Activated CD8-positive, alpha-beta T cell treated with anti-CD3 and anti-CD28 coated beads, Interleukin-2, amount 10 ng/mL, durations not matched to agents 7 days and 5 days (primary cell): Measurements from ENCODE around the gene DNAH3. TPM values are rescaled to one million over a fixed set of nuclear protein-coding genes. Genes with fewer than 3 reads are reported as not detected.

Source experiments
- ATAC-seq: fragments of 150-1000 bp; cut with Tn5 transposase; one replicate; pipeline ENCODE4 v1.10.0; 2021; ENCODE audit warnings: moderate library complexity
- CTCF ChIA-PET: fragments of 350-600 bp; sonication (Branson Sonifier 250); formaldehyde crosslinking; loops from one replicate; lab custom pipeline; 2021; ENCODE audit warnings: antibody characterized with exemption; lab: Charles Lee
- POLR2A ChIA-PET: fragments of 350-600 bp; sonication (Branson Sonifier 250); formaldehyde crosslinking; loops from one replicate; lab custom pipeline; 2021; ENCODE audit warnings: antibody characterized with exemption; lab: Charles Lee
- DNase-seq: peaks from one replicate; pipeline ENCODE4 v3.0.0-alpha.2; 2020
- H3K27ac Mint-ChIP-seq: one replicate; pipeline ENCODE4 v1.8.0; 2021; ENCODE audit warnings: mild to moderate bottlenecking, mixed read lengths
- H3K27me3 Mint-ChIP-seq: one replicate; pipeline ENCODE4 v1.8.0; 2021; ENCODE audit warnings: low read depth, mixed read lengths
- H3K36me3 Mint-ChIP-seq: one replicate; pipeline ENCODE4 v1.8.0; 2021; ENCODE audit warnings: low read depth, mixed read lengths
- H3K4me1 Mint-ChIP-seq: one replicate; pipeline ENCODE4 v1.8.0; 2021; ENCODE audit warnings: low read depth, mixed read lengths
- H3K4me3 Mint-ChIP-seq: one replicate; pipeline ENCODE4 v1.8.0; 2021; ENCODE audit warnings: mild to moderate bottlenecking, mixed read lengths
- H3K9me3 Mint-ChIP-seq: one replicate; pipeline ENCODE4 v1.8.0; 2022; ENCODE audit warnings: mixed read lengths; ENCODE audit not compliant: insufficient read depth
- total RNA-seq, 2 experiments: library from RNA; stranded (reverse); gene quantifications; one replicate each; pipeline ENCODE4 v1.2.3, GENCODE V29; 2021

Gene DNAH3
- total RNA-seq, 2 experiments from 2014 or later = not detected

DNA sequence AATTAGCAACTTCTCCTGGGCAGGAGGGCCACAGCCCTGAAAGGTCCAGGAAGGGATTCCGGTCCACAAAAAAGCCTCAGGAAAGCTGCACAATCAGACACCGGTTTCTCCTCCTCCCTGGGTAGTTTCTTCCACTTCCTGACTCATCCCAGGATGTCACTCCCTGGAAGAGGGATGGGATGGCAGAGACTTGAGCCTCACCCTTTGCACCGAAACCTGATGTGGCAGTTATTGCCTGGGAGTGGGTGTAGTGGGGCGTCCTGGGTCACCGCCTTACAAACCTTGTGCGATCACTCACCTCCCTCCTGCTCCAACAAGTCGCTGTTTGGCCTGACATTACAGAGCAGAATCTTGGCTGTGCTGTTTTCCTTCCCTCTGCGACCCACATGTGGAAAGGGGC lies 179.2 kb downstream of the DNAH3 start:
- CTCF ChIA-PET = no interaction called here
- DNase-seq = no peak

DNA sequence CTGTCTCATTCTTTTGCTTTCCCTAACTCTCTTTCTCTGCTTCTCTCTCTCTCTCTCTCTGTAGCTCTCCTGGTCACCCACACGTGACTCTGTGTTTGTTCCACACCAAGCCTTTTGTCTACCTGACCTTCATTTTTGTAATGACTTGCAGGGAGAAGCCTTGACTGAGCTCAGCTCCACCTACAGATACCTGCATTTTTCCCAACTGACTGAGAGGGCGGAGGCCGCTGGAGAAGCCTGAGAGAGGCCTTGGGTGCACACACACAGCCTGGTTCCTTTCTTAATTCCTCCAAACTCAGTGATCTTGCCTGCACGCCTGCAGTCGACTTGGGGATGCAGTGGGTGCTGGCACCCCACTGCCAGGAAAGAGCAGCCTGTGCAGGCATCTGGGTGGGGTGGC lies 181.3 kb downstream of the DNAH3 start:
- ChIA-PET POLR2A (no interaction called here), CTCF (no interaction called here)
- peaks cover 5% of the 10 kb centered on the region for H3K27me3 Mint-ChIP-seq
- no peak overlapping the region for H3K27ac Mint-ChIP-seq
- DNase-seq = no peak
- H3K4me3 Mint-ChIP-seq = no peak overlapping the region
- no peaks in the 10 kb centered on the region for H3K4me1 Mint-ChIP-seq
- no peaks in the 10 kb centered on the region for H3K36me3 Mint-ChIP-seq
- no peaks in the 10 kb centered on the region for H3K9me3 Mint-ChIP-seq
- ATAC-seq = no peak

More for the DNA sequence above, 179.2 kb downstream of the DNAH3 start:
- Mint-ChIP-seq H3K4me3 (no peak overlapping the region), H3K4me1 (no peaks in the 10 kb centered on the region), H3K27me3 (peaks cover 5% of the 10 kb centered on the region), H3K36me3 (no peaks in the 10 kb centered on the region), H3K9me3 (no peaks in the 10 kb centered on the region), H3K27ac (no peak overlapping the region)
- ATAC-seq = no peak
- POLR2A ChIA-PET = no interaction called here

DNA sequence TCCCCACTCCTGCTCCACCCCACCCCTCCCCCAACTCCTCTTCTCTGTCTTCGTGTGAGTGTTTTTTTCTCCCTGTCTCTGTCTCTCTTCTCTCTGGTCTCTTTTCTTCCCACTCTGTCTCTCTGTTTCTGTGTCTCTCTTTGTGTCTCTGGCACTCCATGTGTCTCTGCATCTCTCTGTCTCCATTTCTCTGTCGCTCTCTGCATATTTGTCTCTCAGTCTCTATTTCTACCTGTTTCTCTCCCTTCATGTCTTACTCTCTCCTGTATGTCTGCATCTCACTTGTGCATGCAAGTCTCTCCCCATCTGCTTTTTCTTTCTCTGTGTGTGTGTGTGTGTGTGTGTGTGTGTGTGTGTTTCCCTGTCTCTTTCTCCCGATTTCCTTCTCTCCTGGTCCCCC lies 181.9 kb downstream of the DNAH3 start:
- DNase-seq (no peak), ATAC-seq (no peak)
- Mint-ChIP-seq H3K9me3 (no peaks in the 10 kb centered on the region), H3K27me3 (peaks cover 5% of the 10 kb centered on the region), H3K4me1 (no peaks in the 10 kb centered on the region), H3K27ac (no peak overlapping the region), H3K4me3 (no peak overlapping the region), H3K36me3 (no peaks in the 10 kb centered on the region)
- ChIA-PET POLR2A (no interaction called here), CTCF (no interaction called here)

DNA sequence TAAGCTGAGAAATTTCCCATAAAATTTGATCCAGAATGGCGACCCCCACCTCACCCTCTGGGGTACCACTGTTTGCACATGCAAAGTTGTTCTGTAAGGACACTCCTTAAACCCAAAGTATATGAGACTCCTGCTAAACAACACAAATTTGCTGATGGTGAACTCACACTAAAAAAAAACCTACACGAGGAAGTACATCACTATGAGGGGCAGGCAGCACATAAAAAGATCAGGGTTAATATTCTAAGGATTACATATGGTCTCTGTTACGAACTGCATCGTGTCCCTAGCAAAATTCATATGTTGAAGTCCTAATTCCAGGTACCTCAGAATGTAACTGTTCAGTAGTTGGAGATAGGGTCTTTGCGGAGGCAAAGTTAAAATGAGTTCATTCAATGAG lies 189.7 kb downstream of the DNAH3 start:
- CTCF ChIA-PET = no interaction called here
- Mint-ChIP-seq H3K4me3 (no peak overlapping the region), H3K27me3 (peaks cover 4% of the 10 kb centered on the region), H3K36me3 (no peaks in the 10 kb centered on the region), H3K4me1 (no peaks in the 10 kb centered on the region), H3K9me3 (no peaks in the 10 kb centered on the region), H3K27ac (no peak overlapping the region)
- POLR2A ChIA-PET = no interaction called here
- DNase-seq (no peak), ATAC-seq (no peak)

DNA sequence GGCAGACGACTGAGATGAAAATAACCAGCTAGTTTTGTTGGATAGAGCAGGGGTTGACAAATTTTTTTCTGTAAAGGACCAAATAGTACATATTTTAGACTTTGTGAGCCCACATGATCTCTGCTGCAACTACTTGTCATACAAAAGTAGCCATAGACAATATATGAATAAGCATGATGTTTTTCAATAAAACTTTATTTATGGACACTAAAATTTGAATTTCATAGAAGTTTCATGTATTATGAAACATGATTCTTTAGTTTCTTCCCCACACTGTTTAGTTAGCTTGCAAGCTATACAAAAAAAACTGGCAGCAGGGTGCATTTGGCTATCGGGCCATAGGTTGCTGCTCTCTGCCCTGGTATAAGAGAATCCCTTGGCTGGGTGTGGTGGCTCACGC lies 193.5 kb downstream of the DNAH3 start:
- ATAC-seq (no peak), DNase-seq (no peak)
- H3K27ac Mint-ChIP-seq = no peak overlapping the region
- no peaks in the 10 kb centered on the region for H3K4me1 Mint-ChIP-seq
- H3K27me3 Mint-ChIP-seq = peaks cover 4% of the 10 kb centered on the region
- no peak overlapping the region for H3K4me3 Mint-ChIP-seq
- H3K36me3 Mint-ChIP-seq = no peaks in the 10 kb centered on the region
- no peaks in the 10 kb centered on the region for H3K9me3 Mint-ChIP-seq
- ChIA-PET CTCF (no interaction called here), POLR2A (no interaction called here)

DNA sequence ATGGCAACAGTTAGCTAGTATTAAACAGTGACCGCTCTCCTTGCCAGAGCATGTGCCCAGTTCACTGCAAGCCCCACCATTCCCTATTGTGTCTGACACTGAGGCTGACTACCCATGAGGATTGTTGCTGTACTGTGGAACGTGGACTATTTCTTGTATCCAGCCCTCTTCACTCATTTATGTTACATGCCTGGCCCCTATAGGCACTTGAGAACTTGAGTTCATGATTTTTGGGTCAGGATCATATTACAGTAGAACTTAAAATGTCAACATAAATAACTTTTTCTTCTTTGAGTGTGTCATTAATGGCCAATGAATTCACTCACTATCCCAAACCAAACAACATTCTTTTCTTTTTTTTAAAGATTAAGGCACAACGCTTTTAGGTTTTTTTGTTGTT lies 194.3 kb downstream of the DNAH3 start:
- H3K9me3 Mint-ChIP-seq = no peaks in the 10 kb centered on the region
- peaks cover 4% of the 10 kb centered on the region for H3K27me3 Mint-ChIP-seq
- DNase-seq = no peak
- no peak overlapping the region for H3K4me3 Mint-ChIP-seq
- H3K36me3 Mint-ChIP-seq = no peaks in the 10 kb centered on the region
- no peaks in the 10 kb centered on the region for H3K4me1 Mint-ChIP-seq
- ChIA-PET CTCF (no interaction called here), POLR2A (no interaction called here)
- ATAC-seq = no peak
- no peak overlapping the region for H3K27ac Mint-ChIP-seq

DNA sequence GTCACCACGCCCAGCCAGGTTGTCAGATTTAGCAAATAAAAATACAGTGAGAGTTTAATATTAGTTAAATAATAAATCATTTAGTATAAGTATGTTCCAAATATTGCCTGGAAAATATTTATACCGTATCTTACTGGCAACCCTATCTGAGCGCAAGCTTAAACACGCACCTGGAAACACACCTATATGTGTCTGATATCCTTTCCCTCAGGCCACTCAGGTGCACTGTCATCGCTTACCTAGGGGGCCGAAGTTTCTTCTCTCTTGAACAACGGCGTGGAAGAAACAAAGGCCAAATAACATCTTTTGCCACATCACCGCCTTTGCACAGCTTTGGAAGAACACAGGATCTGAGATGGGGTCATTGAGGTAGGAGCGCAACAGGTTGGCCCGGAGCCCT lies 196.1 kb downstream of the DNAH3 start:
- Mint-ChIP-seq H3K36me3 (no peaks in the 10 kb centered on the region), H3K27me3 (peaks cover 12% of the 10 kb centered on the region), H3K27ac (no peak overlapping the region), H3K4me3 (no peak overlapping the region), H3K4me1 (no peaks in the 10 kb centered on the region), H3K9me3 (no peaks in the 10 kb centered on the region)
- POLR2A ChIA-PET = no interaction called here
- CTCF ChIA-PET = no interaction called here
- DNase-seq (no peak), ATAC-seq (no peak)

DNA sequence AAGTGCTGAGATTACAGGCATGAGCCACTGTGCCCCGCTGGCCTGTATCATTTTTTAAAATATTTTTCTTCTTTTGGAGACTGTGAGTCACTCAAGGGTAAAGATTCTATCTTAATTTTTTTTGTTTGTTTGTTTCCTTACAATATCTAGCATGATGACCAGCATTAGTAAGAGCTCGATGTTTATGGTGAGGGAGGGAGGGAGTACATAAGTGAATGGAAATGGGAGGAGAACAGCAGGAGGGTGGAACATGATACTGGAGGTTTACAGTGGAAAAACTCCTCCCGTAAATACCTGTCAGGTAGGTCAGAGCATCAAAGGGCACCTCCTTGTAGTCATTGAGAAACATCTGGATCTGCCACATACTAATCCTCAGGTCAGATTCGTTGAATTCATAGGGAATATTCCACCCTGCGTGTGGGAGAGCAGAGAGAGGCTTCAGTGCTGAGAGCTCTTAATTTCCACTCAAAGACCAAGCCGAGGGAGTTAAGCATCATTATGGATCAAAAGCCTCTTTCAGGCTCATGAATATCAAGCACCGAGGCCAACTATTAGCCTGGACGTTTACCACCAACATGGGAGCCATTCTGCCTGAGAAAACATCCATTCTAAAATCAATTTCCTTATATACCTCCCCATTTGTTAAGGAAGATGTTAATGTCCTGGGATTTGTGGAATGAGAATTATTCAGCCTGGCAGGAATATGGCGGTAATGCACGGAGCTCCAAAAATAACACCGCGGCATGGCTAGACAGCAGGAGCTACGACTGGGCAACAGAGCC lies 198.3 kb downstream of the DNAH3 start:
- Mint-ChIP-seq H3K9me3 (no peaks in the 10 kb centered on the region), H3K36me3 (no peaks in the 10 kb centered on the region), H3K27ac (no peak overlapping the region), H3K4me1 (no peaks in the 10 kb centered on the region), H3K27me3 (peaks cover 12% of the 10 kb centered on the region), H3K4me3 (no peak overlapping the region)
- DNase-seq = no peak
- ATAC-seq = no peak
- ChIA-PET POLR2A (no interaction called here), CTCF (no interaction called here)

DNA sequence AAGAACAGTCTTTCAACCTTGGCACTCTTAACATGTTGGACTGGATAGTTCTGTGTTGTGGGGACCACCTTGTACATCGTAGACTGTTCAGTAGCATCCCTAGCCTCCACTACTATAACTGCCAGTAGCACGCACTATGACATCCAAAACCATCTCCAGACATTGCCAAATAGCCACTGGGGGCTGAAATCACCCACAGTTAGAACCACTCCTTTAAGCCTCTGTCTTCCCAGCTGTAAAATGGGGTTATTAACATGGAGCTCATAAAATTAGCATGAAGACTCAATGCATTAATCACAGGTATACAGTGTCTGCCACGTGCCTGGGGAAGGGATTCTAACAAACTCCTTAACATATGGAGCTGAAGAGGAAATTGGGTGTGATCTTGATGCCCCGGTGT lies 200.4 kb downstream of the DNAH3 start:
- ChIA-PET POLR2A (no interaction called here), CTCF (interaction anchor here (1.1 to 1.7 kb wide), 2 partner anchors 12 to 76 kb away, joined by 3 to 4 read pairs; no protein-coding TSS in a partner anchor)
- Mint-ChIP-seq H3K27me3 (peaks cover 8% of the 10 kb centered on the region), H3K36me3 (no peaks in the 10 kb centered on the region), H3K4me1 (peaks cover under 1% of the 10 kb centered on the region), H3K27ac (no peak overlapping the region), H3K9me3 (no peaks in the 10 kb centered on the region), H3K4me3 (no peak overlapping the region)
- ATAC-seq (no peak), DNase-seq (no peak)

DNA sequence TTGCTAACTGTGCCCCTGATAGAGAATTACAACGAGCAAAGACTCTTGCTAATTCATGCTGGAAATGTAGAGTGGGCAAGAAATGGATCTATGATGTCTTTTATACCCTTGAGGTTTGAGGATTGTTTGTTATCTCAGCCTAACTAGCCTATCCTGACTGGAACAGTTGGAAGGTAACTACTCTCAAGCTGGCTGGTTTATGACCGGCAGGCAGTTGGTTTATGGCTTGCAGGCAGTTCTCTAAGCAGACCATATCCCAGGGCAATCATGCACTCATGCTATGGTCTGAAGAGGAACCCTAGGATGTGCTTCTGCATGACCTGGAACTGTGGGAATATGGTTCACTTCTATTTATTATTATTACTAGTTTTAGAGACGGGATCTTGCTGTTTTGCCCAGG lies 201.0 kb downstream of the DNAH3 start:
- no peak overlapping the region for H3K27ac Mint-ChIP-seq
- DNase-seq = no peak
- POLR2A ChIA-PET = no interaction called here
- no peaks in the 10 kb centered on the region for H3K36me3 Mint-ChIP-seq
- H3K4me3 Mint-ChIP-seq = no peak overlapping the region
- peaks cover 8% of the 10 kb centered on the region for H3K27me3 Mint-ChIP-seq
- CTCF ChIA-PET = interaction anchor here (1.1 to 1.7 kb wide), 2 partner anchors 75 to 207 kb away, joined by 3 to 4 read pairs; no protein-coding TSS in a partner anchor
- ATAC-seq = no peak
- H3K9me3 Mint-ChIP-seq = no peaks in the 10 kb centered on the region
- peaks cover 7% of the 10 kb centered on the region for H3K4me1 Mint-ChIP-seq

DNA sequence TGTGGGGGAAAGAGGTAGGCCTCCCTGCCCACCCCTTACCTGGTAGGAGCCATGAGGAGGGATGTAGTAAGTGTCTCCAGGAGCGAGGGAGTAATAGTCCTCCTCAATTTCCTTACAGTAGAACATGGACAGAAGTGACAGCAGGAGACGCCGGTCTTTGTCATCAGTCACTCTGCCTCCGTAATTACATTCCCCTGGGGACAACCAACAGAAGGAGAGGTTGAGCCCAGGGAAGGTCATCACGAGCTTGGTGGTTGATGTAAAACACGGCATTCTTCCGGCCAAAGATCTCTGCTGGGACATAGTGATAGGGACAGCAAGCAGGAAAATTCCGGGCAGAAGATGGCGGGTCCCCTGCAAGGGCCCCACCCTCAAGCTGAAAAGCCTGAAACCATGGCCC lies 202.2 kb downstream of the DNAH3 start:
- H3K36me3 Mint-ChIP-seq = no peaks in the 10 kb centered on the region

DNA sequence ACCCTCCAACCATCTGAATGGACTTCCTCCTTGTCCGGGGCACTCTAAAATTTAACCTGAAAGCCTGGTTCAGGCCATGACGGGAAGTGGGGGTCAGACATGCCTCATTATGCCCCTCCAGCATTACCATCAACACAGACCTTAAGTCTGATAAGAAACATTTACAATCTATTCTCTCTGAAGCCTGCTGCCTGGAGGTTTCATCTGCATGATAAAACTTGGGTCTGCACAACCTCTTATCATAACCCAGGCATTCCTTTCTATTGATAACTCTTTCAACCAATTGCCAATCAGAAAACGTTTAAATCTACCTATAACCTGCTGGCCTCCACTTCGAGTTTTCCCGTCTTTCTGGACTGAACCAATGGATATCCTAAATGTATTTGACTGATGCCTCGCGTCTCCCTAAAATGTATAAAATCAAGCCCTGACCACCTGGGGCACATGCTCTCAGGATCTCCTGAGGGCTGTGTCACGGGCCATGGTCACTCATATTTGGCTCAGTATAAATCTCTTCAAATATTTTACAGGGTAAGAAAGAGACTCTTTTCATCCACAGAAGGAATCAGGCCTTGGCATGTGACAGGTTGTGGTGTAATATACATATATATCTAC lies 204.5 kb downstream of the DNAH3 start:
- ATAC-seq = no peak
- POLR2A ChIA-PET = no interaction called here
- DNase-seq = no peak
- Mint-ChIP-seq H3K4me3 (no peak overlapping the region), H3K36me3 (peaks cover 2% of the 10 kb centered on the region), H3K4me1 (peaks cover 37% of the 10 kb centered on the region), H3K27ac (no peak overlapping the region), H3K27me3 (peaks cover 6% of the 10 kb centered on the region), H3K9me3 (no peaks in the 10 kb centered on the region)
- CTCF ChIA-PET = no interaction called here

More for the DNA sequence above, 202.2 kb downstream of the DNAH3 start:
- H3K27ac Mint-ChIP-seq = no peak overlapping the region
- peaks cover 8% of the 10 kb centered on the region for H3K27me3 Mint-ChIP-seq
- H3K4me3 Mint-ChIP-seq = no peak overlapping the region
- no peak for DNase-seq
- no peaks in the 10 kb centered on the region for H3K9me3 Mint-ChIP-seq
- ChIA-PET CTCF (interaction anchor here (1.1 to 2.2 kb wide), 2 partner anchors 98 to 208 kb away, joined by 3 to 8 read pairs; no protein-coding TSS in a partner anchor), POLR2A (no interaction called here)
- ATAC-seq = no peak
- H3K4me1 Mint-ChIP-seq = peaks cover 18% of the 10 kb centered on the region
